ENCODE data around the gene CEP57L1. TPM values are rescaled to one million over a fixed set of nuclear protein-coding genes. Genes with fewer than 3 reads are reported as not detected.

CEP57L1 gene
- total RNA-seq, 1 experiment from 2014 or later, result 18.9 TPM

DNA sequence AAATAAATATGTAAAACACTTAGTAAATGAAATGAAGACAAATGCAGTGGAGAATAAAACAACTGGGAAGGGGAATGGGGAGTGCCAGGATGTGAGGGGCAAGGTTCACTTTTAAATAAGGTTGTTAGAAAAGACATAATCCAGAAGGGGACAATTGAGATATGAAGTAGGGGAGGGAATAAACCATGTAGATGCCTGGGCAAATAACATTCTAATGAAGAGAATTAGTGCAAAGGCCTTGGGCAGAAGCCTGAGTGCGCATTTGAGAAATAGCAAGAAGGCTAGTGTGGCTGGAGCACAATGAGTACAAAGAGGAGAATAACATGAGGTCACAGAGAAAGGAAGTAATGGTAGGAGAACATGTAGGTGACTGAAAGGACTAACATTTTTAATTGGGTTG is 2.4 kb downstream of the CEP57L1 start:
- POLR2A ChIA-PET, result no interaction called here
- no peak for DNase-seq (ENCODE audit: unreplicated experiment)
- BruUV-seq (replicated peaks), result no TSS peak
- TF ChIP-seq, protein P1, sequence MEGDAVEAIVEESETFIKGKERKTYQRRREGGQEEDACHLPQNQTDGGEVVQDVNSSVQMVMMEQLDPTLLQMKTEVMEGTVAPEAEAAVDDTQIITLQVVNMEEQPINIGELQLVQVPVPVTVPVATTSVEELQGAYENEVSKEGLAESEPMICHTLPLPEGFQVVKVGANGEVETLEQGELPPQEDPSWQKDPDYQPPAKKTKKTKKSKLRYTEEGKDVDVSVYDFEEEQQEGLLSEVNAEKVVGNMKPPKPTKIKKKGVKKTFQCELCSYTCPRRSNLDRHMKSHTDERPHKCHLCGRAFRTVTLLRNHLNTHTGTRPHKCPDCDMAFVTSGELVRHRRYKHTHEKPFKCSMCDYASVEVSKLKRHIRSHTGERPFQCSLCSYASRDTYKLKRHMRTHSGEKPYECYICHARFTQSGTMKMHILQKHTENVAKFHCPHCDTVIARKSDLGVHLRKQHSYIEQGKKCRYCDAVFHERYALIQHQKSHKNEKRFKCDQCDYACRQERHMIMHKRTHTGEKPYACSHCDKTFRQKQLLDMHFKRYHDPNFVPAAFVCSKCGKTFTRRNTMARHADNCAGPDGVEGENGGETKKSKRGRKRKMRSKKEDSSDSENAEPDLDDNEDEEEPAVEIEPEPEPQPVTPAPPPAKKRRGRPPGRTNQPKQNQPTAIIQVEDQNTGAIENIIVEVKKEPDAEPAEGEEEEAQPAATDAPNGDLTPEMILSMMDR (IDR thresholded peaks at IDR 0.05; ENCODE audit: unreplicated experiment), result no peak
- Mint-ChIP-seq H3K27me3 (ENCODE audit: insufficient read depth, unreplicated experiment) (no peaks in the 10 kb centered on the region), H3K36me3 (ENCODE audit: insufficient read depth, unreplicated experiment) (peaks cover 12% of the 10 kb centered on the region), H3K27ac (ENCODE audit: low read depth, unreplicated experiment) (no peak overlapping the region), H3K4me3 (ENCODE audit: unreplicated experiment) (peak overlapping the region; percentile 92), H3K4me1 (ENCODE audit: insufficient read depth, unreplicated experiment) (peaks cover 21% of the 10 kb centered on the region), H3K9me3 (ENCODE audit: unreplicated experiment) (no peaks in the 10 kb centered on the region)
- intact Hi-C loops (cut with micrococcal nuclease), result no loop called here
- CTCF ChIA-PET, result no interaction called here

DNA sequence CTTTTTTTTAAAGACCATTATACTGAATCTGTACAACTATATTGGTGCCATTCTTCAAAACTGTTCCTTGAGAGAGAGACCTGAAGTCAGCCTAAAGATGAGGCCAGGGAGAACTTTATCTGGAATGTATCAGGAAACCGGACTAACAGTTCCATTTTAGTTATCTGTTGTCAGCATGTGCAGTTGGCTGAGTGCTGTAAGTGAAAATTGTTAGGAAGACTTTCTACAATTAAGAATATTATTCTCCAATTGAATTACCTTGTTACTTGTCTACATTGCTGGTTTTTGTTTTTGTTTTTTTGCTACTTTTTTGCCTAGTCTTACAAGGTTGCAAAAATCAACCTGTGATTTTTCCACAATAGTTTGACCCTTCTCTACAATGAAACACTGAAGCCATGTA is 7.5 kb downstream of the CEP57L1 start:
- TF ChIP-seq, protein P1 (IDR thresholded peaks at IDR 0.05; ENCODE audit: unreplicated experiment), result no peak
- ChIA-PET POLR2A (interaction anchor here (0.8 kb wide), 1 partner anchor 13 kb away, joined by 4 read pairs; no protein-coding TSS in a partner anchor), CTCF (interaction anchor here (0.8 kb wide), 1 partner anchor 53 kb away, joined by 3 read pairs; no protein-coding TSS in a partner anchor)
- Mint-ChIP-seq H3K9me3 (ENCODE audit: unreplicated experiment) (no peaks in the 10 kb centered on the region), H3K36me3 (ENCODE audit: insufficient read depth, unreplicated experiment) (peaks cover 12% of the 10 kb centered on the region), H3K4me1 (ENCODE audit: insufficient read depth, unreplicated experiment) (peaks cover 3% of the 10 kb centered on the region), H3K4me3 (ENCODE audit: unreplicated experiment) (no peak overlapping the region), H3K27ac (ENCODE audit: low read depth, unreplicated experiment) (no peak overlapping the region), H3K27me3 (ENCODE audit: insufficient read depth, unreplicated experiment) (no peaks in the 10 kb centered on the region)
- BruUV-seq (replicated peaks), result no TSS peak
- no peak for DNase-seq (ENCODE audit: unreplicated experiment)
- intact Hi-C loops (cut with micrococcal nuclease), result no loop called here

DNA sequence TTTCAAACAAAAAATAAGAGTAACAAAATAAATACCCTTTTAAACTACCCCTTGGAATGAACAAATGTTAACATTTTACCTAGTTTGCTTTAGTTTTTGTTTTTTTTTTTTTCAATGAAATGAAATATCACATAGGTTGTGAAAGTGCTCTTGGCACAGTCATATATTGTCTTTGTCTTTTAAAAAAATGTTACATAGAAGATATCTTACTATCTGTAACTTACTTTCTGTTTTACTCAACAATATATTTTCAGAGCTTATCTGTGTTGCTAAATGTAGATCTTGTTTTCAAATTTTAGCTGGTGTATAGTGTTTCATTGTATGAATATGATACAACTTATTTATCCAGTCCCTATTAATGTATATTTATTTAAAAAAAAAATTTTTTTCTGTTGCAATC is 8.6 kb downstream of the CEP57L1 start:
- H3K27me3 Mint-ChIP-seq (ENCODE audit: insufficient read depth, unreplicated experiment), result no peaks in the 10 kb centered on the region
- TF ChIP-seq, protein P1 (IDR thresholded peaks at IDR 0.05; ENCODE audit: unreplicated experiment), result no peak
- no peaks in the 10 kb centered on the region for H3K9me3 Mint-ChIP-seq (ENCODE audit: unreplicated experiment)
- ChIA-PET POLR2A (interaction anchor here (0.6 to 2.1 kb wide), 4 partner anchors 10 to 1847 kb away, joined by 3 to 15 read pairs (median 3); partner anchors contain the start of genes CEP57L1, SEC63 and SESN1), CTCF (no interaction called here)
- no peak for DNase-seq (ENCODE audit: unreplicated experiment)
- H3K4me1 Mint-ChIP-seq (ENCODE audit: insufficient read depth, unreplicated experiment), result no peaks in the 10 kb centered on the region
- H3K36me3 Mint-ChIP-seq (ENCODE audit: insufficient read depth, unreplicated experiment), result peaks cover 12% of the 10 kb centered on the region
- H3K27ac Mint-ChIP-seq (ENCODE audit: low read depth, unreplicated experiment), result no peak overlapping the region
- H3K4me3 Mint-ChIP-seq (ENCODE audit: unreplicated experiment), result no peak overlapping the region
- BruUV-seq (replicated peaks), result no TSS peak
- intact Hi-C loops (cut with micrococcal nuclease), result no loop called here

DNA sequence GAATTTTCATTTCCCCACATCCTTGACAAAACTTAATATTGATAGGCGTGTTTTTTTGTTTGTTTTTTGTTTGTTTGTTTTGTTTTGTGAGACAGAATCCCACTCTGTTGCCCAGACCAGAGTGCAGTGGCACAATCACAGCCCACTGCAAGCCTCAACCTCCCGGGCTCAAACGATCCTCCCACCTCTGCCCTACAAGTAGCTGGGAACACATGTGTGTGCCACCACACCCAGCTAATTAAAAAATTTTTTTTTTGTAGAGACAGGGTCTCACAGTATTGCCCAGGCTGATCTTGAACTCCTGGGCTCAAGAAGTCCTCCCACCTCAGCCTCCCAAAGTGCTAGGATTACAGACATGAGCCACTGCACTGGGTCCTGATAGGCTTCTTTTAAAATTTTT is 9.2 kb downstream of the CEP57L1 start:
- Mint-ChIP-seq H3K27me3 (ENCODE audit: insufficient read depth, unreplicated experiment) (no peaks in the 10 kb centered on the region), H3K36me3 (ENCODE audit: insufficient read depth, unreplicated experiment) (peaks cover 12% of the 10 kb centered on the region), H3K9me3 (ENCODE audit: unreplicated experiment) (no peaks in the 10 kb centered on the region), H3K4me3 (ENCODE audit: unreplicated experiment) (no peak overlapping the region), H3K4me1 (ENCODE audit: insufficient read depth, unreplicated experiment) (no peaks in the 10 kb centered on the region), H3K27ac (ENCODE audit: low read depth, unreplicated experiment) (no peak overlapping the region)
- BruUV-seq (replicated peaks), result no TSS peak
- ChIA-PET CTCF (interaction anchor here (0.6 to 1.3 kb wide), 2 partner anchors 84 to 90 kb away, joined by 3 read pairs; no protein-coding TSS in a partner anchor), POLR2A (interaction anchor here (0.9 to 2.1 kb wide), 4 partner anchors 10 to 545 kb away, joined by 3 to 15 read pairs (median 3); partner anchors contain the start of genes CD164, CEP57L1 and SESN1)
- no peak for DNase-seq (ENCODE audit: unreplicated experiment)
- intact Hi-C loops (cut with micrococcal nuclease), result no loop called here
- TF ChIP-seq, protein P1 (IDR thresholded peaks at IDR 0.05; ENCODE audit: unreplicated experiment), result no peak

All from MCF 10A (cell line).